Right lobe of liver (tissue), 6 donors: ENCODE measurements around the gene PRR15L. TPM values are rescaled to one million over a fixed set of nuclear protein-coding genes. Genes with fewer than 3 reads are reported as not detected.
A peak's percentile ranks its signal among the peaks of the same experiment; 100 is the strongest.
"Not testable (repeated sequence)": the region's sequence is repeated elsewhere in the genome, so short reads cannot be mapped to it uniquely, and the experiment has no call there.

Source experiments
- ATAC-seq, 4 donors: fragments of 200-7000 bp; cut with Tn5 transposase; one replicate each; pipeline ENCODE4 v1.9.1; 2020; ENCODE audit warnings: mild to moderate bottlenecking in 4 of 4, moderate library complexity in 4 of 4
- DNase-seq, 3 donors: peaks; one replicate each; pipeline ENCODE4 v3.0.0-alpha.2; 2020
- H3K27ac ChIP-seq, 3 donors: fragments of 200-600 bp; one replicate each; pipeline ENCODE4 v1.8.0; 2022
- H3K27me3 ChIP-seq, 2 donors: fragments of 200-600 bp; one replicate each; pipeline ENCODE4 v1.8.0; 2022
- H3K36me3 ChIP-seq, 4 donors: fragments of 200-600 bp; sonication (generic) in 1 of 4; one replicate each; pipeline versions ENCODE4 v1.5.1 to v1.8.0; 2017 to 2022; ENCODE audit warnings: control low read depth in 1 of 4
- H3K4me1 ChIP-seq, 4 donors: fragments of 200-600 bp; sonication (generic) in 1 of 4; one replicate each; pipeline versions ENCODE4 v1.5.1 to v1.8.0; 2017 to 2022; ENCODE audit warnings: control low read depth in 1 of 4
- H3K4me3 ChIP-seq, 3 donors: fragments of 200-600 bp; one replicate each; pipeline ENCODE4 v1.8.0; 2022
- H3K9me3 ChIP-seq, 4 donors: fragments of 200-600 bp; sonication (generic) in 1 of 4; one replicate each; pipeline versions ENCODE4 v1.5.1 to v1.8.0; 2017 to 2022; ENCODE audit warnings: control low read depth in 1 of 4
- POLR2A ChIP-seq: fragments of 450-650 bp; IDR thresholded peaks from one replicate; pipeline ENCODE4 v1.6.1; 2017; ENCODE audit warnings: antibody characterized with exemption, mild to moderate bottlenecking
- WGBS: methylation state at CpG from one replicate; pipeline ENCODE4 v1.1.6; 2018; ENCODE audit warnings: low coverage, low lambda C conversion rate; ENCODE audit not compliant: insufficient coverage; ENCODE audit errors: missing lambda C conversion rate; 5-methylcytosine and 5-hydroxymethylcytosine counted together
- intact Hi-C, 2 donors: fragments of 100-400 bp; cut with DNase I; formaldehyde crosslinking; loops; one replicate each; pipeline versions ENCODE4 v1.11.2 to v1.14.1; 2022
- total RNA-seq, 6 experiments: library from RNA; depleted of rRNA in 2 of 6; stranded (reverse); fragments of >200 nt in 2 of 6; fragmentation: NEBNext Ultra II Directional in 3 of 6; extraction: Animal tissue kit (Norgen Biotek cat#: 25700) in 3 of 6; gene quantifications; one replicate each; pipeline versions ENCODE4 v1.1.0 to v1.2.4, GENCODE V29; 2016 to 2023
- TF ChIP-seq, protein P1 (sequence below), 4 donors: fragments of 200-600 bp in 3 of 4; fragments of 450-650 bp in 1 of 4; IDR thresholded peaks; one replicate each; pipeline versions ENCODE4 v1.5.1 to v1.8.0; 2016 to 2022; ENCODE audit warnings: antibody characterized with exemption in 4 of 4, mild to moderate bottlenecking in 2 of 4
- donor health status: DM: no; HTN: yes; CAD: no.
- donor health status: DM: no; HTN: no; CAD: no.
- donor health status: DM: no; HTN: no; CAD: no.
- donor health status: DM: no; HTN: yes; CAD: no.
- donor health status: DM: no; HTN: yes; CAD: no.

The PRR15L gene
- total RNA-seq, 6 experiments from 2014 or later, result 0.19 to 1.1 (median 0.47) TPM

DNA sequence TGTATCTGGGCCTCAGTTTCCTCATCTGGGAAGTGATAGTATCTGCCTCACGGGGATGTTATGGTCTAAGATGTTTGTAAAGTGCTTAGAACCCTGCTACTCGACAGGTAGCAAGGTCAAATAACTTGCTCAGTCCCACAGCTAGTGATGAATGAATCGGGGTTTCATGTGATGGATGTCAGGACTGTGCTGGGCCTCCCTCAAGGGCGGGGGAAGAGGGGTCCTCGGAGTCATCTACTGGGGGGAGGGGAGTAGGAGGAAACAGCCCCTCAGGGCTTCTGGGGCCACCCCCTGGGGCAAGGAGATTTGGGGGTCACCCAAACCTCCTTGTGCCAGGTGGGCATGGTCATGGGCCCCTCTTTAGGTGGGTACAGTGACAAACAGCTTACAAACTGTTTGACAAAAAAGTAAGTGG lies 15.6 kb downstream of the PRR15L start:
- ATAC-seq (no peak), DNase-seq (no peak)
- intact Hi-C loops, result no loop called here
- no peaks in the 10 kb centered on the region for H3K9me3 ChIP-seq
- 4% methylated on average over 4 of the region's 5 CpGs for WGBS
- H3K4me3 ChIP-seq, result peak overlapping the region; percentile 75 to 97 (median 86)
- TF ChIP-seq, protein P1, sequence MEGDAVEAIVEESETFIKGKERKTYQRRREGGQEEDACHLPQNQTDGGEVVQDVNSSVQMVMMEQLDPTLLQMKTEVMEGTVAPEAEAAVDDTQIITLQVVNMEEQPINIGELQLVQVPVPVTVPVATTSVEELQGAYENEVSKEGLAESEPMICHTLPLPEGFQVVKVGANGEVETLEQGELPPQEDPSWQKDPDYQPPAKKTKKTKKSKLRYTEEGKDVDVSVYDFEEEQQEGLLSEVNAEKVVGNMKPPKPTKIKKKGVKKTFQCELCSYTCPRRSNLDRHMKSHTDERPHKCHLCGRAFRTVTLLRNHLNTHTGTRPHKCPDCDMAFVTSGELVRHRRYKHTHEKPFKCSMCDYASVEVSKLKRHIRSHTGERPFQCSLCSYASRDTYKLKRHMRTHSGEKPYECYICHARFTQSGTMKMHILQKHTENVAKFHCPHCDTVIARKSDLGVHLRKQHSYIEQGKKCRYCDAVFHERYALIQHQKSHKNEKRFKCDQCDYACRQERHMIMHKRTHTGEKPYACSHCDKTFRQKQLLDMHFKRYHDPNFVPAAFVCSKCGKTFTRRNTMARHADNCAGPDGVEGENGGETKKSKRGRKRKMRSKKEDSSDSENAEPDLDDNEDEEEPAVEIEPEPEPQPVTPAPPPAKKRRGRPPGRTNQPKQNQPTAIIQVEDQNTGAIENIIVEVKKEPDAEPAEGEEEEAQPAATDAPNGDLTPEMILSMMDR (IDR thresholded peaks at IDR 0.05), result no peak
- no peak for TF ChIP-seq POLR2A
- H3K4me1 ChIP-seq, result peaks cover 2 to 50% (median 20%) of the 10 kb centered on the region in 4 donors
- H3K27ac ChIP-seq, result peak overlapping the region; percentile 97 to 99 (median 98)
- H3K27me3 ChIP-seq, result no peaks in the 10 kb centered on the region
- H3K36me3 ChIP-seq, result peaks cover 0 to 5% (median 0%) of the 10 kb centered on the region in 4 donors

DNA sequence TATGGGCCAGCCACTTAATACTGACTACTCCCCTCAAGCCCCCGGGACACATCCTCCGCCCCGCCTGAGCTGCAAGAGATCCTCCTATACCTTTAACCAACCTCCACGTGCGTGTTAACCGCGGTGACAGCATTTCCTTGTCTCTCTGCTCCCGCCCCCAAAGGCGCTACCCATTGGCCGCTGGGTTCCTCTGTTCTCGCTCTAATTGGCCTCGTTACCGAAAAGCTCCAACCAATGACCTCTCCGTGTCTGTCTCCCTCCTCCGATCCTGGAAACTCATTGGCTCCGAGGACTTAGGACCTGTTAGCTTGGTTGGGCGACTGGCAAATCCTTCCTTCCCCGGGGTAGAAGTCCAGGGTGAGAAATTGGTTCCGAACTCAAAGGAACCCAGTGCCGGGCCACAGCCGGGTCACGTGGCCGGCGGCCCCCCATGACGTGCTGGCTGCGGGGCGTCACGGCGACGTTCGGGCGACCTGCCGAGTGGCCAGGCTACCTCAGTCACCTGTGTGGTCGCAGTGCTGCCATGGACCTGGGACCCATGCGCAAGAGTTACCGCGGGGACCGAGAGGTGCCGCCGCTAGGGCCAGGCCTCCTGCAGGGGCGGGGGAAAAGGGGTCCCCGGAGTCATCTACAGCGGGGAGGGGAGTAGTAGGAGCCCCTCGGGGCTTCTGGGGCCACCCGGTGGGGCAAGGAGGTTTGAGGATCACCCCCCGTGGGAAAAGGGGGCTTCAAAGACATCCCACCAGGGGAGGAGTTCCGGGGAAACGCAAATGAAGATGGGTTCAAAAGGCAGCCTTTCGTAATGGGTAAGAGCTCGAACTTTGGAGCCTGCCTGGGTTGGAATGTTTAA lies 16.2 kb downstream of the PRR15L start, which contains the start of gene PNPO:
TSS of gene PNPO (plus strand) at position 326 of the 850 bp plus-strand sequence. CDS start at position 431, 105 bp downstream.
- peaks cover 0 to 5% (median 0%) of the 10 kb centered on the region in 4 donors for H3K36me3 ChIP-seq
- DNase-seq (peak; percentile 93 to 97 (median 95)), ATAC-seq (peak; percentile 85 to 94 (median 90))
- 0% methylated on average over 23 of the region's 50 CpGs for WGBS
- peak within 1 kb of the TSS; percentile 97 to 99 (median 98) for H3K27ac ChIP-seq
- intact Hi-C loops, result no loop called here
- H3K4me3 ChIP-seq, result peak within 1 kb of the TSS; percentile 75 to 97 (median 86)
- H3K4me1 ChIP-seq, result peaks cover 2 to 45% (median 19%) of the 10 kb centered on the region in 4 donors
- H3K27me3 ChIP-seq, result no peaks in the 10 kb centered on the region
- H3K9me3 ChIP-seq, result no peaks in the 10 kb centered on the region
- peak; percentile 85 for TF ChIP-seq POLR2A
- TF ChIP-seq, protein P1 (IDR thresholded peaks at IDR 0.05), result peak in 2 of 4 donors; percentile 11 to 28

DNA sequence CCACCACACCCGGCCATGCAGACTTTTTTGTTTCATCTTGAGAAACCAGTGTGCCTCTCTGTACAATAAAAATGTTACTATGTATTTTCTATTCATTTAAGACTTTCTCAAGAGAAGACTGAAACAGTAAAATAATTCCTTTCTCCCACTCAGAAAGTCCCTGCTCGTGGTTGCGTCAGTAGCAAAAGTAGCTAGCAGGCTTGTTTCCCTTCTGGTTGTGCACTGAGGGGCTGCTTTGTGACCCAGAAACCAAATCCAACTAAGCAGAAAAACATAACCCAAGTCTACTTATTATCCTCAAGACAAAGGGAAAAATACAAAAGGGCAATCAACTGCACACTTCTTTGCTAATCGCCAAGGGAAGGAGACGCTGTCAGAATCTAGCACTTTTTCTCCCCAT lies 19.7 kb downstream of the PRR15L start:
- peaks cover 0 to 13% (median 0%) of the 10 kb centered on the region in 4 donors for H3K4me1 ChIP-seq
- intact Hi-C loops, result no loop called here
- ATAC-seq, result no peak

DNA sequence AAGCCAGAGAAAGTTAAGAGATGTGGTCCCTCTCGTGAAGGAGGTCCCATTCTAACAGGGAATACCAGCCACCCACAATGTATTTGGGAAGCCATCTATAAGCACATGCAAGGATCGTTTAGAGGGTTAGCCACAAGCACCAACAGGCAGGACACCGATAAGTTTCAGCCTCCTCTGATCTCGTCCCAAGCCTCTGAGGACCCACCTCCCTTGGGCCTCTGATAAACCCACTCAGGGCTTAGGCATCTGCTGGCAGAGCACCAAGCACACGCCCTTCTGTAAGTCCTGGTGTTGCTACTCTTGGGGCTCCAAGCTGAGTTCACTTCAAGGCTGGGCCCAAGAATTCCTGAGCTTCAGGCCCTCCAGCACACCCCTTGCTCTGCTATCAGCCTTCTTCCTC lies 21.7 kb downstream of the PRR15L start:
- no peak for ATAC-seq
- intact Hi-C loops, result no loop called here
- no peak overlapping the region for H3K27ac ChIP-seq
- no peaks in the 10 kb centered on the region for H3K27me3 ChIP-seq
- 100% methylated on average over 1 of the region's 5 CpGs for WGBS
- no peak overlapping the region for H3K4me3 ChIP-seq
- no peak for DNase-seq
- H3K36me3 ChIP-seq, result no peaks in the 10 kb centered on the region
- peaks cover 0 to 5% (median 0%) of the 10 kb centered on the region in 4 donors for H3K4me1 ChIP-seq
- TF ChIP-seq, protein P1 (IDR thresholded peaks at IDR 0.05), result no peak
- no peak for TF ChIP-seq POLR2A
- H3K9me3 ChIP-seq, result no peaks in the 10 kb centered on the region

More for the DNA sequence above, 19.7 kb downstream of the PRR15L start:
- Histone ChIP-seq H3K9me3 (no peaks in the 10 kb centered on the region), H3K4me3 (no peak overlapping the region), H3K27ac (no peak overlapping the region), H3K36me3 (no peaks in the 10 kb centered on the region), H3K27me3 (no peaks in the 10 kb centered on the region)
- DNase-seq, result no peak
- TF ChIP-seq, protein P1 (IDR thresholded peaks at IDR 0.05), result no peak
- no peak for TF ChIP-seq POLR2A
- WGBS, result 67% methylated on average over 5 of the region's 5 CpGs

DNA sequence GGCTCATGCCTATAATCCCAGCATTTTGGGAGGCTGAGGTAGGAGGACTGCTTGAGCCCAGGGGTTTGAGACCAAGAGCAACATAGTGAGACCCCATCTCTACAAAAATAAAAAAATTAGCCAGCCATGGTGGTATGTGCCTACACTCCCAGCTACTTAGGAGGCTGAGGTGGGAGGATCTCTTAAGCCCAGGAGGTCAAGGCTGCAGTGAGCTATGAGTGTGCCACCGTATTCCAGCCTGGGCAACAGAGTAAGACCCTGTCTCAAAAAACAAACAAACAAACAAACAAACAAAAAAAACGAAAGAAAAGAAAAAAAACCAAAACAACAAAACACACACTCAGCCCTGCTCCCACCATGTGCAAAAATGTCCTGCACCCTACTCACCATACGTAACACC lies 22.2 kb downstream of the PRR15L start:
- DNase-seq, H3K9me3 ChIP-seq, intact Hi-C loops, H3K36me3 ChIP-seq, H3K4me3 ChIP-seq, H3K27ac ChIP-seq, H3K27me3 ChIP-seq, ATAC-seq, H3K4me1 ChIP-seq: not testable (repeated sequence)
- 76% methylated on average over 3 of the region's 3 CpGs for WGBS
